ENCODE data around the gene PLPPR4. TPM values are rescaled to one million over a fixed set of nuclear protein-coding genes. Genes with fewer than 3 reads are reported as not detected.
"Not testable (repeated sequence)": the region's sequence is repeated elsewhere in the genome, so short reads cannot be mapped to it uniquely, and the experiment has no call there.

Gene PLPPR4, protein sequence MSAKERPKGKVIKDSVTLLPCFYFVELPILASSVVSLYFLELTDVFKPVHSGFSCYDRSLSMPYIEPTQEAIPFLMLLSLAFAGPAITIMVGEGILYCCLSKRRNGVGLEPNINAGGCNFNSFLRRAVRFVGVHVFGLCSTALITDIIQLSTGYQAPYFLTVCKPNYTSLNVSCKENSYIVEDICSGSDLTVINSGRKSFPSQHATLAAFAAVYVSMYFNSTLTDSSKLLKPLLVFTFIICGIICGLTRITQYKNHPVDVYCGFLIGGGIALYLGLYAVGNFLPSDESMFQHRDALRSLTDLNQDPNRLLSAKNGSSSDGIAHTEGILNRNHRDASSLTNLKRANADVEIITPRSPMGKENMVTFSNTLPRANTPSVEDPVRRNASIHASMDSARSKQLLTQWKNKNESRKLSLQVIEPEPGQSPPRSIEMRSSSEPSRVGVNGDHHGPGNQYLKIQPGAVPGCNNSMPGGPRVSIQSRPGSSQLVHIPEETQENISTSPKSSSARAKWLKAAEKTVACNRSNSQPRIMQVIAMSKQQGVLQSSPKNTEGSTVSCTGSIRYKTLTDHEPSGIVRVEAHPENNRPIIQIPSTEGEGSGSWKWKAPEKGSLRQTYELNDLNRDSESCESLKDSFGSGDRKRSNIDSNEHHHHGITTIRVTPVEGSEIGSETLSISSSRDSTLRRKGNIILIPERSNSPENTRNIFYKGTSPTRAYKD
- 211 TPM for total RNA-seq

- DNase-seq: peak; percentile 81
Observed at GRCh38 chr1:99264201-99265021, at the start of gene PLPPR4. PLPPR4 (plus strand) TSS chr1:99264492; CDS start chr1:99264594, 102 bp downstream.

GRCh38 chr1:99216956-99217355 lies 47.3 kb upstream of the PLPPR4 start:
- DNase-seq: no peak

GRCh38 chr1:99217599-99217998 lies 46.7 kb upstream of the PLPPR4 start:
- no peak for DNase-seq

GRCh38 chr1:99218572-99218971 lies 45.7 kb upstream of the PLPPR4 start:
- DNase-seq: no peak

DNA sequence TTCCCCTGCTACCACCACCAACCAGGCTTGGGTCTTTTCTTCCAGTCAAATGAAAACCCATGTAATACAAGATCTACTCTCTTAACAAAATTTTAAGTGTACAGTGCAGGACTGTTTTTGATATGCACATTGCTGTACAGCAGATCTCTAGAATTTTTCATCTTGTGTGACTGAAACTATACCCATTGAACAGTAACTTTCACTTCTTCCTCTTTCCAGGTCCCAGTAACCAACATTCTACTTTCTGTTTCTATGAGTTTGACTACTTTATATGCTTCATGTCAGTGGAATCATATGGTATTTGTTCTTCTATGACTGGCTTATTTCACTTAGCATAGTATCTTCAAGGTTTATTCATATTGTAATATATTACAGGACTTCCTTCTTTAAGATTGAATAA lies 45.3 kb upstream of the PLPPR4 start:
- DNase-seq: no peak

- no peak for DNase-seq
Observed at GRCh38 chr1:99227056-99227897, 37.0 kb upstream of the PLPPR4 start.

DNA sequence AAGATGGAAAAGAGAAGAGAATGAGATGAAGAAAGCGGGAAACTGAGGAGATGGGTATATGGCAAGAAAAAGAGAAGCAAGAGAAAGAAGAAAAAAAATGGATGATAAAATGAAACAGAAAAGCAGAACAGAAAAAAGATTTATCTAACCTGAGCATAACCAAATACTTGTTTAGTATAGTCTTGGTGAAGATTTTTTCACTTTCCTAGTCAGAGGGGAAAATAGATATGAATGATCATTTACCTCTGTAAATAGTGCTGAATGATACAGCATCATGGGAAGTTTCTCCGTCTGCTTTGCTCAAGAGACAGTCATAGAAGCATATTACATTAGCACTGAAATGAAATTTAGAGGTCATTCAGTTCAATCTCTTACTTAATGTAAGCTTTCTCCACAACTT lies 36.1 kb upstream of the PLPPR4 start:
- DNase-seq: no peak

DNA sequence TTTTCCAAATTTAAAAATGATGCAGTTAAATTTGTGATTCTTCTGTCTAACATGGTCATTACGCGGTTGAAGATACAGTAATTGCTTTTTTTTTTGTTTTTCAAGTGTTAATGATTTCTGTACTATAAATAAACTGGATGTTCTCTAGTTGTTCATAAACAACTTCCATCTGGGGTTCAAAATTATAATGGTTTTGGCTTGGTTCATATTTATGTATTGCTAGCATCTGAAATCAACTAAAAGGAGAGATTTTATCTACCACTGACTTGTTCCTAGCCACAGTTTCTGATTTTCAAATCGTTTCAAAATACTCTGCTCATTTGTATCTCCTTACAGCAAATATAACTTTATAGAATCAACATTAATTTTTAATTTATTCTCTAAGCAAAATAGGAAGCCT lies 35.2 kb upstream of the PLPPR4 start:
- no peak for DNase-seq

DNA sequence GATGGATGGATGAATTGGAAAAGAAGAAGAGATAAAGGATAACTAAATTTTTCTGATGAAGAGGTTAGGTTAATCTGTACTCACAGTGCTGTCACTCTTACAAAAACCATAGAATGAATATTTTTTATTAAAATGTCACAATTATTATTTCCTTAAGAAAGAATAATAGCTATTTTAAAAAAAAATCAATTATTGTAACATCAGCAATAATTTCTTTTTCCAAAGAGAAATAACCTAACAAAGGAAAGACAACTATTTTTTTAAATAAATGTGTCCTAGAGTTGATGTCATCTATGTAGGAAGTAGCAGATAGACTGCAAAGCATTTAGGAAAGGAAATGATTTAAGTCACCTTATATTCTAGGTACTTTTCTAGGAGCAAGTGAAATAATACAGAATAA lies 33.6 kb upstream of the PLPPR4 start:
- DNase-seq: no peak

DNA sequence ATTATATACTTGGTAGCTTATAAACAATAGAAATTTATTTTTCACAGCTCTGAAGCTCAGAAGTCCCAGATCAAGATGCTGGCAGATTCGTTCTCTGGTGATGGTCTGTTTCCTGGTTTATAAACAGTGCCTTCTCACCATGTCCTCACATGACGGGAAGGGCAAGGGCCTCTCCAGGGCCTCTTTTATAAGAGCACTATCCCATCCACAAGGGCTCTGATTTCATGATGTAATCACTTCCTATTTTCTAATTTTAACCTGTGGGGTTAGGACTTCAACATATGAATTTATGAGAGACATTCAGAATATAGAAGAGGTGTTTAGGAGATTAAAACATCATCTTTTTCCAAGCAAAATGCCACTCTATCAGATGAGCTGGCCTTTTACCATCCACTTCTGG lies 32.1 kb upstream of the PLPPR4 start:
- no peak for DNase-seq

DNA sequence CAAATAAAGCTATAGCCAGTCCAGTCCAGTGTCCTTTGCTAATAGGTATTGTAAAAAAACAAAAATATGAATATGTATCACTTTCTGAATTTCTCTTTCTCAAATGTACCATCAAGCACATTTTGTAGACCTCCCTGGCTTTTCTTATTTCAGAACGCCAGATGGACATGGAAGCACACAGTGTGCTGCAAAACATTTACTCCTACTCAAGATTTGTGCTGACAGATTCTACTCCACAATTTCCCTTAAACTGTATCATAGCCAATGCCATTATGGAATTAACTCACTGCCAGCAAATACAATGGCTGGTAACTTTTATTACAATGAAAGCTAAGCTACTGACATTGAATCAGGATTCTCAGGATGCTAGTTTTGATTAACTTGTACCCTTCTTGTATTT lies 30.8 kb upstream of the PLPPR4 start:
- DNase-seq: peak; percentile 6

DNA sequence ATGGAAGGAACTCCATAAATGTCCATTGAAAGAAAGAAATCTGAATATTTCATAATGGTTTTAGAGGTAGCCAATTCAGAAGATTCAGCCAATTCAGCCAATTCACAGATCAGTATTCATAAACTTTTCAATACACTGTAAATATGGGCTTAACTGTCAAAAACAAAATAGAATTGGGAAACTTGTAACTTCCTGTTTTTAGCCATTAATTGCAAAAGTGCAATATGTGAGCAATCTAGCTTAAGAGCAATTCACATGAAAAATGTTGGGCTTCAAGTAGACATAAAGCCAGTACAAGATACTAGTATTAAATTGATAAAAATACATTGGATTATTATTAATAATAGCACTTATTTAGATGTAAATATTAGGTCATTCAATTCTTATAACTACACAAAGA lies 27.5 kb upstream of the PLPPR4 start:
- no peak for DNase-seq

GRCh38 chr1:99239690-99240089 lies 24.6 kb upstream of the PLPPR4 start:
- DNase-seq: no peak

- no peak for DNase-seq
Observed at GRCh38 chr1:99240621-99241020, 23.7 kb upstream of the PLPPR4 start.

DNA sequence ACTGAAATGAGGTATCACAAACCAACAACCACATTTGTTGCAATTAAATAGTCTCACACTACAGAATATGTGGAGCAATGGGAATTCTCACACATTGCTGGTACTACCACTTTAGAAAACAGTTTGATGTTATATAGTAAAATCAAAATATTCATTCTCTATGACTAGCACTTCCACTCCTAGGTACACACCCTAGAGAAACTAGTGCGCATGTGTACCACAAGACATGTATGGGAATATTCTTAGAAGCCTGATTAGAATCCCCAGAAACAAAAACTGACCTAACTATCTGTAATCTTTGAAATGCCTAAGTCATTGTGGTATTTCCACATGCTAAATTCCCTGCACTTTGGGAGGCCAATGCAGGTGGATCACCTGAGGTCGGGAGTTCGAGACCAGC lies 18.1 kb upstream of the PLPPR4 start:
- DNase-seq: no peak

GRCh38 chr1:99247199-99247598 lies 17.1 kb upstream of the PLPPR4 start:
- DNase-seq: no peak

GRCh38 chr1:99250728-99251127 lies 13.6 kb upstream of the PLPPR4 start:
- no peak for DNase-seq

DNA sequence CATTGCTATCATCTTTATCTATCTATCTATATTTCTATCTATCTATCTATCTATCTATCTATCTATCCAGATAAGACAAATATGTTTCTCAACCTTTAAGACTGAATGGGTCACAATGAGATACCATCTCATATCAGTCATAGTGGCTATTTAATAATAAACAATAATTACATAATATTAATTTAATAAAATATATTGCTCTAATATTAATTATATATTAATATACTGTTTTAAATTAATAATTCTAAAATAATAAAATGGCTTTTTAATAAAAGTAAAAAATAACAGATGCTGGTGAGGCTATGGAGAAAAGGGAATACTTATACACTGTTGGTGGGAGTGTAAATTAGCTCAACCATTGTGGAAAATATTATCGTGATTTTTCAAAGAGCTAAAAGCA lies 13.0 kb upstream of the PLPPR4 start:
- no peak for DNase-seq

DNA sequence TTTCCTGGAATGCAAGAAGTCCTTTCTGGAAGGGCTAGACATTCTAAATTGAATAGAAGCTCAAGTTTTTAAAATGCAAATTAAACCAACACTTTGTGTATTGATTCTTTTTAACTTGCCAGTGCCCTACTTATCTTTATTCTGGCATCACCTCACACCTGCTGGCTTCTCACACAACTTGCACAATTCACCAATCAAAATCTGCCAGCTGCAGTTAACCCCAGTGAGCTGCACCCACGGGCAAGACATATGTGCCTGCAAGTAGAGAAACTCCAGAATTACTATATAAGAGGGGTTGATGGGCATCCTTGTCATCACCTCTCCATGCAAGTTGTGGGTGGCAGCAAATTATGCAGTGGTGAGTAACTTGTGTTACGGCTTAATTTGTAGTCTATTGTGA lies 11.7 kb upstream of the PLPPR4 start:
- no peak for DNase-seq

- not testable (repeated sequence) for DNase-seq
Observed at GRCh38 chr1:99260402-99260801, 3.9 kb upstream of the PLPPR4 start.

DNA sequence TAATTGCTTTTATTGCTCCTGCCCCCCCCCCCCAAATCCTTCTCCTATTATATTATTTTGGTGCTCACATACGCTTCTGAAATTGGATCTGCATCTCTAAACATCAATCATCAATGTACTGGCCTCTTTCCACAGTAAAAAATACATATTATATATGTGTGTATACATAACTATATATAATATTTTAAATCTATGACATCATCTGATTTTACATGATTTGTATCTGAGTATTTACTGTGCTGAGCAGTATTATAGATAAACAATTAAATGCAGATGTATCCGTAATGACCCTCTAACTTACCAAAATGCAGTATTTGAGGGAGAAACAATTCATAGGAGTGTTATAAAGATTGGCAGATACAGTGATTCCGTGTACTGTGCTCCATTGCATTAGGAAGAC lies 832 bp downstream of the PLPPR4 start:
- no peak for DNase-seq

DNA sequence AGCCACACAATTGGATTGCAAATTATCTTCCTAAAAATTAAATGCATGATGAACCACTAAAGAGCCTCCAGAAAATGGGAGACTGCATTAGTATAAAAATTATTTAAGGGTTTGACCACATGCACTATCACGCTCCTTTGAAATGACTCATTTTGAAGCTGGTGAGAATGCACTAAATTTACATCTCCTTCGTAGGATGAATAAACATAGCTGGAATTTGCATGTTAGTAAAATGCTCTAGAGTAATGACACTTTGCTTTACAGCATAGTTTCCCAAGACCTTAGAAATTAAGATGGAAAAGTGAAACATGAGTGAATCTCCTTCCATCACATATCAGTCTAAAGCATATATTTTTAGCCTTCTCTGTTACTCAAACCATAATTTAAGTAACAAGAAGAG lies 2.4 kb downstream of the PLPPR4 start:
- DNase-seq: no peak
